Ectodermal cell (in vitro differentiated cells): ENCODE measurements around the gene ILDR2.

ENCODE experiments used
- H3K27ac ChIP-seq: 2 replicates; pipeline ENCODE4 v1.7.0; 2013; ENCODE audit warnings: mild to moderate bottlenecking, low read depth, low read length; ENCODE audit not compliant: insufficient read depth, poor library complexity, severe bottlenecking
- H3K27me3 ChIP-seq: 2 replicates; pipeline ENCODE4 v1.7.0; 2013; ENCODE audit warnings: mild to moderate bottlenecking, low read length; ENCODE audit not compliant: insufficient read depth, control insufficient read depth, poor library complexity, severe bottlenecking
- H3K36me3 ChIP-seq: one replicate; pipeline ENCODE4 v1.7.0; 2013; ENCODE audit warnings: low read length; ENCODE audit not compliant: control insufficient read depth, insufficient read depth
- H3K4me1 ChIP-seq: one replicate; pipeline ENCODE4 v1.7.0; 2013; ENCODE audit warnings: low read length; ENCODE audit not compliant: control insufficient read depth, insufficient read depth
- H3K4me3 ChIP-seq: 2 replicates; pipeline ENCODE4 v1.7.0; 2013; ENCODE audit warnings: low read depth, low read length, control low read depth; ENCODE audit not compliant: insufficient read depth
- H3K9me3 ChIP-seq: 2 replicates; pipeline ENCODE4 v1.7.0; 2013; ENCODE audit warnings: mild to moderate bottlenecking, low read length, moderate library complexity; ENCODE audit not compliant: control insufficient read depth
- WGBS, 2 experiments: methylation state at CpG; one replicate each; pipeline ENCODE4 v1.1.7; 2013; ENCODE audit warnings: missing lambda C conversion rate in 2 of 2; 5-methylcytosine and 5-hydroxymethylcytosine counted together

The ILDR2 gene

GRCh38 chr1:166999500-167000055 lies 24.2 kb upstream of the ILDR2 start:
- H3K4me3 ChIP-seq, result no peak overlapping the region
- WGBS, 2 experiments, result 58 to 61% methylated on average over 3 of the region's 3 CpGs
- no peaks in the 10 kb centered on the region for H3K27me3 ChIP-seq
- H3K27ac ChIP-seq, result no peak overlapping the region
- H3K36me3 ChIP-seq, result no peaks in the 10 kb centered on the region
- no peaks in the 10 kb centered on the region for H3K4me1 ChIP-seq
- no peaks in the 10 kb centered on the region for H3K9me3 ChIP-seq

GRCh38 chr1:166999075-166999474 lies 23.7 kb upstream of the ILDR2 start:
- Histone ChIP-seq H3K4me3 (no peak overlapping the region), H3K27ac (no peak overlapping the region), H3K27me3 (no peaks in the 10 kb centered on the region), H3K9me3 (no peaks in the 10 kb centered on the region), H3K4me1 (no peaks in the 10 kb centered on the region), H3K36me3 (no peaks in the 10 kb centered on the region)
- WGBS, 2 experiments, result 75 to 90% methylated on average over 1 of the region's 1 CpG

GRCh38 chr1:166988974-166989515 lies 13.7 kb upstream of the ILDR2 start, which contains the start of gene MAEL:
Gene MAEL, plus strand, starts transcription at chr1:166989280. Its CDS starts 73 bp downstream, at chr1:166989353.
- 96 to 97% methylated on average over 45 of the region's 45 CpGs for WGBS, 2 experiments
- H3K9me3 ChIP-seq, result no peaks in the 10 kb centered on the region
- H3K27me3 ChIP-seq, result no peaks in the 10 kb centered on the region
- H3K4me1 ChIP-seq, result no peaks in the 10 kb centered on the region
- H3K4me3 ChIP-seq, result no peak within 1 kb of the TSS
- no peak within 1 kb of the TSS for H3K27ac ChIP-seq
- no peaks in the 10 kb centered on the region for H3K36me3 ChIP-seq

DNA sequence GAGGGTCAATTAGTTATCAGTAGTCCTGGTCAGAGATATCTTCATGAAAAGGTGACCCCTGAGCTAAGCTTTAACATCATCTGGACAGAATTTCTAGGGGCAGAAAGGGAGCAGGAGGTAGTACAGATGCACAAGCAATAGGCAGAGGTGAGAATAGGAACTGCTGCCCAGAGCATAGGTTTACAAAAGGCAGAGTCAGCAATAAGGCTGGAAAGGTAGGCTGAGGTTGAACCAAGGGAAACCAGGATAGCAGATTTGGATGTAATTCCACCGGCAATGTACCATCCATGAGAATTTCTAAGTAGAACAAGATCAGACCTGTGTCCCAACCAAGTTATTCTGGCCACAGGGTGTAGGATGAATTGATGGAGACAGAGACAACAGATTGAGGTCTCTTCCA lies 6.2 kb upstream of the ILDR2 start:
- WGBS, 2 experiments, result 97 to 100% methylated on average over 1 of the region's 1 CpG
- Histone ChIP-seq H3K4me1 (no peaks in the 10 kb centered on the region), H3K4me3 (no peak overlapping the region), H3K27me3 (peaks cover 20% of the 10 kb centered on the region), H3K27ac (no peak overlapping the region), H3K36me3 (no peaks in the 10 kb centered on the region), H3K9me3 (no peaks in the 10 kb centered on the region)

GRCh38 chr1:166980818-166981217 lies 5.5 kb upstream of the ILDR2 start:
- H3K27ac ChIP-seq, result no peak overlapping the region
- H3K4me3 ChIP-seq, result no peak overlapping the region
- WGBS, 2 experiments, result 82 to 98% methylated on average over 3 of the region's 3 CpGs
- H3K36me3 ChIP-seq, result no peaks in the 10 kb centered on the region
- no peaks in the 10 kb centered on the region for H3K4me1 ChIP-seq
- H3K27me3 ChIP-seq, result peaks cover 28% of the 10 kb centered on the region
- H3K9me3 ChIP-seq, result no peaks in the 10 kb centered on the region

GRCh38 chr1:166980383-166980782 lies 5.0 kb upstream of the ILDR2 start:
- whole genome bisulfite sequencing, 2 experiments, result 83 to 100% methylated on average over 1 of the region's 1 CpG
- Histone ChIP-seq H3K27me3 (peaks cover 32% of the 10 kb centered on the region), H3K36me3 (no peaks in the 10 kb centered on the region), H3K27ac (no peak overlapping the region), H3K9me3 (no peaks in the 10 kb centered on the region), H3K4me1 (no peaks in the 10 kb centered on the region), H3K4me3 (no peak overlapping the region)

GRCh38 chr1:166978821-166979220 lies 3.5 kb upstream of the ILDR2 start:
- 89 to 95% methylated on average over 1 of the region's 1 CpG for WGBS, 2 experiments
- Histone ChIP-seq H3K27me3 (peaks cover 44% of the 10 kb centered on the region), H3K27ac (no peak overlapping the region), H3K36me3 (no peaks in the 10 kb centered on the region), H3K4me1 (peaks cover 5% of the 10 kb centered on the region), H3K4me3 (no peak overlapping the region), H3K9me3 (no peaks in the 10 kb centered on the region)

GRCh38 chr1:166977951-166978350 lies 2.6 kb upstream of the ILDR2 start:
- H3K27me3 ChIP-seq, result peaks cover 47% of the 10 kb centered on the region
- H3K9me3 ChIP-seq, result no peaks in the 10 kb centered on the region
- 95 to 99% methylated on average over 2 of the region's 2 CpGs for WGBS, 2 experiments
- no peak overlapping the region for H3K4me3 ChIP-seq
- peaks cover 5% of the 10 kb centered on the region for H3K4me1 ChIP-seq
- no peaks in the 10 kb centered on the region for H3K36me3 ChIP-seq
- no peak overlapping the region for H3K27ac ChIP-seq

GRCh38 chr1:166974647-166975345 lies 544 bp downstream of the ILDR2 start:
- H3K9me3 ChIP-seq, result no peaks in the 10 kb centered on the region
- H3K27ac ChIP-seq, result no peak overlapping the region
- peaks cover 47% of the 10 kb centered on the region for H3K27me3 ChIP-seq
- 2 to 3% methylated on average over 17 of the region's 17 CpGs for WGBS, 2 experiments
- peak overlapping the region; percentile 69 for H3K4me3 ChIP-seq
- H3K36me3 ChIP-seq, result no peaks in the 10 kb centered on the region
- H3K4me1 ChIP-seq, result peaks cover 30% of the 10 kb centered on the region

GRCh38 chr1:166972826-166973225 lies 2.5 kb downstream of the ILDR2 start:
- Histone ChIP-seq H3K4me1 (peaks cover 34% of the 10 kb centered on the region), H3K27ac (no peak overlapping the region), H3K27me3 (peaks cover 39% of the 10 kb centered on the region), H3K36me3 (no peaks in the 10 kb centered on the region), H3K4me3 (peak overlapping the region; percentile 17), H3K9me3 (no peaks in the 10 kb centered on the region)
- WGBS, 2 experiments, result 15 to 32% methylated on average over 2 of the region's 2 CpGs
